SU-DHL-6 (cell line): ENCODE data around the gene CLCNKB.
A peak's percentile ranks its signal among the peaks of the same experiment; 100 is the strongest.

ENCODE experiments used
- H2AFZ ChIP-seq: fragments of 200-600 bp; sonication (generic); 2 replicates; pipeline ENCODE4 v1.6.1; 2014; ENCODE audit warnings: low read depth, mild to moderate bottlenecking, moderate library complexity, mixed read lengths, antibody characterized with exemption, low read length; ENCODE audit not compliant: severe bottlenecking
- H3F3A ChIP-seq: fragments of 200-600 bp; shearing (Covaris generic); 2 replicates; pipeline ENCODE4 v1.6.0; 2016; ENCODE audit warnings: antibody characterized with exemption, mild to moderate bottlenecking; ENCODE audit not compliant: insufficient read depth
- H3K27ac ChIP-seq: fragments of 200-600 bp; sonication (generic); 2 replicates; pipeline ENCODE4 v1.5.1; 2016; ENCODE audit warnings: low read depth, mild to moderate bottlenecking, low read length, moderate library complexity, mixed read lengths
- H3K27me3 ChIP-seq: fragments of 200-600 bp; sonication (generic), shearing (Covaris generic); 2 replicates; pipeline ENCODE4 v1.6.0; 2014; ENCODE audit warnings: mild to moderate bottlenecking, low read length
- H3K36me3 ChIP-seq: fragments of 200-600 bp; sonication (generic); 2 replicates; pipeline ENCODE4 v1.6.1; 2014; ENCODE audit warnings: mild to moderate bottlenecking, low read length, mixed read lengths
- H3K4me2 ChIP-seq: fragments of 300-600, 200-600 bp; shearing (Covaris generic), sonication (generic); 2 replicates; pipeline ENCODE4 v1.6.0; 2014; ENCODE audit warnings: low read length, low read depth, mild to moderate bottlenecking; ENCODE audit not compliant: poor library complexity, severe bottlenecking
- H3K4me3 ChIP-seq: fragments of 200-600 bp; sonication (generic); 2 replicates; pipeline ENCODE4 v1.5.1; 2014; ENCODE audit warnings: antibody characterized with exemption, low read length, mild to moderate bottlenecking, mixed read lengths; ENCODE audit not compliant: insufficient read depth, poor library complexity, severe bottlenecking
- H3K79me2 ChIP-seq: fragments of 200-600 bp; sonication (generic); 2 replicates; pipeline ENCODE4 v1.6.1; 2014; ENCODE audit warnings: mild to moderate bottlenecking, low read length, moderate library complexity; ENCODE audit not compliant: insufficient read depth
- H3K9ac ChIP-seq: fragments of 200-600 bp; sonication (generic); 2 replicates; pipeline ENCODE4 v1.7.0; 2014; ENCODE audit warnings: mild to moderate bottlenecking, low read length
- H3K9me2 ChIP-seq: fragments of 200-600 bp; sonication (generic); replicated peaks from 2 replicates; pipeline ENCODE4 v1.6.1; 2014; ENCODE audit warnings: low read length; ENCODE audit not compliant: insufficient read depth
- H3K9me3 ChIP-seq: fragments of 200-600 bp; sonication (generic); 2 replicates; pipeline ENCODE4 v1.6.1; 2014; ENCODE audit warnings: low read length, mixed read lengths; ENCODE audit not compliant: insufficient read depth
- H4K20me1 ChIP-seq: fragments of 200-600 bp; sonication (generic); 2 replicates; pipeline ENCODE4 v1.6.1; 2014; ENCODE audit warnings: low read depth, mild to moderate bottlenecking, antibody characterized with exemption, low read length, moderate library complexity, mixed read lengths
- CTCF ChIP-seq: fragments of 200-600 bp; sonication (generic); IDR thresholded peaks from one replicate; pipeline ENCODE4 v1.5.1; 2017; ENCODE audit warnings: antibody characterized with exemption, mild to moderate bottlenecking, low read length, moderate library complexity; ENCODE audit not compliant: insufficient read depth, poor library complexity, severe bottlenecking
- EZH2phosphoT487 ChIP-seq: fragments of 200-600 bp; sonication (generic), shearing (Covaris generic); conservative IDR thresholded peaks from 2 replicates; pipeline ENCODE4 v1.6.1; 2018; ENCODE audit warnings: mild to moderate bottlenecking, antibody characterized with exemption, low read length, moderate library complexity, mixed read lengths

Gene CLCNKB

GRCh38 chr1:16080422-16081150, 37.0 kb downstream of the CLCNKB start:
- Histone ChIP-seq H2AFZ (no peak overlapping the region), H3K9ac (no peak overlapping the region), H3K27ac (no peak overlapping the region), H3F3A (no peaks in the 10 kb centered on the region), H3K9me3 (no peaks in the 10 kb centered on the region), H3K9me2 (no peaks in the 10 kb centered on the region), H3K4me3 (no peak overlapping the region), H3K36me3 (no peaks in the 10 kb centered on the region), H3K4me2 (no peak overlapping the region), H4K20me1 (no peaks in the 10 kb centered on the region), H3K27me3 (no peaks in the 10 kb centered on the region), H3K79me2 (no peaks in the 10 kb centered on the region)
- no peak for TF ChIP-seq EZH2phosphoT487
- no peak for TF ChIP-seq CTCF

- H3K9ac ChIP-seq: no peak overlapping the region
- H3K36me3 ChIP-seq: no peaks in the 10 kb centered on the region
- TF ChIP-seq EZH2phosphoT487 (no peak), CTCF (no peak)
These were observed 38.1 kb downstream of the CLCNKB start for GRCh38 chr1:16081636-16082035.

GRCh38 chr1:16082283-16083038, 38.9 kb downstream of the CLCNKB start:
- peak; percentile 64 for TF ChIP-seq CTCF
- no peak for TF ChIP-seq EZH2phosphoT487
- no peak overlapping the region for H3K27ac ChIP-seq
- no peaks in the 10 kb centered on the region for H3K9me3 ChIP-seq
- no peaks in the 10 kb centered on the region for H4K20me1 ChIP-seq
- no peaks in the 10 kb centered on the region for H3F3A ChIP-seq
- H3K9me2 ChIP-seq: no peaks in the 10 kb centered on the region
- no peaks in the 10 kb centered on the region for H3K27me3 ChIP-seq
- H2AFZ ChIP-seq: no peak overlapping the region
- no peak overlapping the region for H3K9ac ChIP-seq
- H3K4me3 ChIP-seq: no peak overlapping the region
- no peaks in the 10 kb centered on the region for H3K36me3 ChIP-seq
- H3K79me2 ChIP-seq: no peaks in the 10 kb centered on the region
- H3K4me2 ChIP-seq: no peak overlapping the region

More at GRCh38 chr1:16081636-16082035, 38.1 kb downstream of the CLCNKB start:
- no peaks in the 10 kb centered on the region for H3K79me2 ChIP-seq
- H2AFZ ChIP-seq: no peak overlapping the region
- no peak overlapping the region for H3K4me2 ChIP-seq
- H3K9me2 ChIP-seq: no peaks in the 10 kb centered on the region
- H3K4me3 ChIP-seq: no peak overlapping the region
- H3F3A ChIP-seq: no peaks in the 10 kb centered on the region
- H3K27ac ChIP-seq: no peak overlapping the region
- H3K27me3 ChIP-seq: no peaks in the 10 kb centered on the region
- H4K20me1 ChIP-seq: no peaks in the 10 kb centered on the region
- no peaks in the 10 kb centered on the region for H3K9me3 ChIP-seq
